ENCODE data around the gene COG7.
A peak's percentile ranks its signal among the peaks of the same experiment; 100 is the strongest.
"Not testable (repeated sequence)": the region's sequence is repeated elsewhere in the genome, so short reads cannot be mapped to it uniquely, and the experiment has no call there.

The COG7 gene

DNA sequence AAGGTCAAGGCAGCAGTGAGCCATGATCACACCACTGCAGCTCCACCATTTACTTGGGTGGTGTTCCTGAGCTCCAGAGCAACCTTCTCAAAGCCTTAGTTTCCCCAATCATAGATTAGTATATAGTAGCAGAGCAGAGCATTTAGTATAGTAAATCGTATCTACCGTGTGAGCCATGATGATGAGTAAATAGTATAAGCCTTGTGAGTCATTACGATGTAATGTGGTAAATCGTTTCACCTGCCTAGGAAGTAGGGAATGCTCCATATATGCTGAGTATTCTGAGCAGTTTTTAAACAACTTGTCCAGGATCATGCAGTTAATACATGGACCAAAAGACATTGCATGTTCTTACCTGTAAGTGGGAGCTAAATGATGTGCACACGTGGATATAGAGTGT lies 84.5 kb downstream of the COG7 start:
- Histone ChIP-seq H3K36me3 (no peaks in the 10 kb centered on the region), H4K20me1 (no peaks in the 10 kb centered on the region), H3K27ac (no peak overlapping the region), H3K9ac (no peak overlapping the region), H3K4me2 (no peak overlapping the region), H3K4me1 (peaks cover 26% of the 10 kb centered on the region), H3K27me3 (no peaks in the 10 kb centered on the region), H3K4me3 (no peak overlapping the region), H3K9me3 (no peaks in the 10 kb centered on the region)
- TF ChIP-seq Cebpa-rat (IDR thresholded peaks at IDR 0.05) = no peak

DNA sequence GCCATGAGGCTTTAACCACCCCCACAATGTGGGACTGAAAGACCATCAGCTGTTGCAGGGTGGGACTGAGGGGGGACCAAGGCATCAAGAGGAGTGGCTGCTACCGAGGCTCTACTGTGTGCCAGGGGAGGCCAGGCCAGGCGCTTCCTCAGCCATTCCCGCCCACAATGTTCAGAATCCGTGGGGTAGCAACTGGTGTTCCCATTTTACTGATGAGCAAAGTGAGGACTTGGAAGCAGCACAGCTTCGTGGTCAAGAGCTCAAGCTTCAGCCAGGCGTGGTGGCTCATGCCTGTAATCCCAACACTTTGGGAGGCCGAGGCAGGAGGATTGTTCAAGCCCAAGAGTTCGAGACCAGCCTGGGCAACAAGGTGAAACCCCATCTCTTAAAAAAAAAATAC lies 85.0 kb downstream of the COG7 start:
- peaks cover 26% of the 10 kb centered on the region for H3K4me1 ChIP-seq
- no peak for TF ChIP-seq Cebpa-rat (IDR thresholded peaks at IDR 0.05)
- H4K20me1 ChIP-seq = no peaks in the 10 kb centered on the region
- no peak overlapping the region for H3K27ac ChIP-seq
- no peak overlapping the region for H3K9ac ChIP-seq
- H3K4me2 ChIP-seq = no peak overlapping the region
- H3K36me3 ChIP-seq = no peaks in the 10 kb centered on the region
- no peaks in the 10 kb centered on the region for H3K9me3 ChIP-seq
- no peaks in the 10 kb centered on the region for H3K27me3 ChIP-seq
- H3K4me3 ChIP-seq = no peak overlapping the region

GRCh38 chr16:23367564-23367963 lies 85.4 kb downstream of the COG7 start:
- no peak overlapping the region for H3K9ac ChIP-seq
- H4K20me1 ChIP-seq = no peaks in the 10 kb centered on the region
- H3K4me3 ChIP-seq = no peak overlapping the region
- H3K4me2 ChIP-seq = no peak overlapping the region
- no peaks in the 10 kb centered on the region for H3K9me3 ChIP-seq
- no peak overlapping the region for H3K27ac ChIP-seq
- peaks cover 26% of the 10 kb centered on the region for H3K4me1 ChIP-seq
- H3K36me3 ChIP-seq = no peaks in the 10 kb centered on the region
- no peaks in the 10 kb centered on the region for H3K27me3 ChIP-seq
- TF ChIP-seq Cebpa-rat (IDR thresholded peaks at IDR 0.05) = no peak

DNA sequence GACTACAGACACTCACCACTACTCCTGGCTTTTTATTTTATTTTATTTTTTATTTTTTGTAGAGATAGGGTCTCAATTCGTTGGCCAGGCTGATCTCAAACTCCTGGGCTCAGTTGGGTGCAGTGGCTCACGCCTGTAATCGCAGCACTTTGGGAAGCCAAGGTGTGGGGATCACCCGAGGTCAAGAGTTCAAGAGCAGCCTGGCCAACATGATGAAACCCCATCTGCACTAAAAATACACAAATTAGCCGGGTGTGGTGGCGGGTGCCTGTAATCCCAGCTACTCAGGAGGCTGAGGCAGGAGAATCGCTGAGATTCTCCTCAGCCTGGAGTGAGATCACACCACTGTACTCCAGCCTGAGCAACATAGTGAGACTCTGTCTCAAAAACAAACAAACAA lies 86.6 kb downstream of the COG7 start:
- H3K27ac ChIP-seq, H3K4me3 ChIP-seq, H3K9ac ChIP-seq, H4K20me1 ChIP-seq, H3K4me2 ChIP-seq, H3K27me3 ChIP-seq, H3K36me3 ChIP-seq, H3K9me3 ChIP-seq: not testable (repeated sequence)
- H3K4me1 ChIP-seq = peaks cover 26% of the 10 kb centered on the region

DNA sequence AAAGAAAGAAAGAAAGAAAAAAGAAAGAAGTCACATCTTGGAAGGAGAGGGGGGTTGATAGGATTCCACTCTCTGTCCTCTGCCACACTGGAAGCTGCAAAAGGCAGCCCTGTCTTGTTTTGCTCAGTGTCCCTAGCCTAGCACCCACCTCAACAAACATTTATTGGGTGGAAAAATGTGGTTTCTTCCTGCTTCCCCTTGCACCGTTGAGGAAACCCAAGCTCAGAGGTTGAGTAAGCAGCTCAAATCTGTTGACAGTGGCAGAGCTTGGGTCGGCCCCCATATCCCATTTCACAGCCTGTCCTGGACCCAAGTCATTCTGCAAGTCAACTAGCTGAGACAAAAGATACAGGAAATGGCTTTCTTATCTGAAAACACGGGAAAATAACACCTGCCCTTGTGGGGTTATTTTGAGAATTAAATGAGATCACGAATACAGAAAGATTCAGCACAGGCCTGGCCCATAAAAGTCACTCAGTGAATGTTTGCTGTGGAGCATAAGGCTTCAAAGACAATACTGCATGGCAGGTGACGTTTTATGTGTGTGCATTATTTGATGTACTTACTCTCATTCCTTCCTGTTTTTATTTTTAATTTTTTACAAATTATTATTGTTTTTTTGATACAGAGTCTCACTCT lies 87.3 kb downstream of the COG7 start:
- H3K9ac ChIP-seq = no peak overlapping the region
- peak overlapping the region; percentile 48 for H3K4me2 ChIP-seq
- H3K27ac ChIP-seq = no peak overlapping the region; the same call in 1 of the 2 replicates
- H3K27me3 ChIP-seq = no peaks in the 10 kb centered on the region
- H3K9me3 ChIP-seq = no peaks in the 10 kb centered on the region
- no peaks in the 10 kb centered on the region for H3K36me3 ChIP-seq
- H3K4me1 ChIP-seq = peaks cover 26% of the 10 kb centered on the region
- no peaks in the 10 kb centered on the region for H4K20me1 ChIP-seq
- H3K4me3 ChIP-seq = no peak overlapping the region
- no peak for TF ChIP-seq Cebpa-rat (IDR thresholded peaks at IDR 0.05)

- Histone ChIP-seq H3K9me3 (no peaks in the 10 kb centered on the region), H3K36me3 (no peaks in the 10 kb centered on the region), H3K4me1 (peaks cover 16% of the 10 kb centered on the region), H3K27ac (no peak overlapping the region), H3K4me3 (no peak overlapping the region), H3K27me3 (no peaks in the 10 kb centered on the region), H3K4me2 (no peak overlapping the region), H4K20me1 (no peaks in the 10 kb centered on the region), H3K9ac (no peak overlapping the region)
- TF ChIP-seq Cebpa-rat (IDR thresholded peaks at IDR 0.05) = no peak
Measured at GRCh38 chr16:23362460-23363317, 90.3 kb downstream of the COG7 start.

DNA sequence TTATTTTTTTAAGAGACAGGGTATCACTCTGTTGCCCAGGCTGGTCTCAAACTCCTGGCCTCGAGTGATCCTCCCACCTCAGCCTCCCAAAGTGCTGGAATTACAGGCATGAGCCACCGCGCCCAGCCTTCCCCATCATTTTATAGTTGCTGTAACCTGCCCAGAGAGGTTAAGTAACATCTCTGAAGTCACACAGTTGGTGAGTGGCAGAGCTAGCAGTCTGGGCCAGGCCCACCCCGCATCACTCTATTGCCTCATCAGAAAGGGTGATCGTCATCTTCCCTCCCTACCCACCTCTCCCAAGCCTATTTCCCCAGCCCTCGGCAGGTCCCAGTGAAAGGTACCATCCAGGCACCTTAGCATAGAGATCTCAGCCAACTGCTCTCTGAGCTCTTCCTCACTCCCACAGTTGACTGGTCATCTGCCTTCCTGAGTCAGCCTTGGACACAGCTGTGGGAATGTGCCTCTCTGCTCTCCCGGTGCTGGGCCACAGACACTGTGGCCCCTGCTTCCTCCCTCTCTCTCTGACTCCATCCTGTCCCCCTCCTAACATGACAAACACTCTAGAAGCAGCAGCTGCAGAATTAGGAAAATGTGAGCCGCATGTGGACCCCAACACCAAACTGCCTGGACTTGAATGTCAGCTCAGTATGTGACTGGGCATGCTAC lies 93.8 kb downstream of the COG7 start:
- Histone ChIP-seq H3K27ac (no peak overlapping the region), H3K4me2 (no peak overlapping the region), H3K36me3 (no peaks in the 10 kb centered on the region), H4K20me1 (no peaks in the 10 kb centered on the region), H3K9me3 (no peaks in the 10 kb centered on the region), H3K4me3 (no peak overlapping the region), H3K4me1 (no peaks in the 10 kb centered on the region), H3K27me3 (no peaks in the 10 kb centered on the region), H3K9ac (no peak overlapping the region)
- TF ChIP-seq Cebpa-rat (IDR thresholded peaks at IDR 0.05) = no peak

DNA sequence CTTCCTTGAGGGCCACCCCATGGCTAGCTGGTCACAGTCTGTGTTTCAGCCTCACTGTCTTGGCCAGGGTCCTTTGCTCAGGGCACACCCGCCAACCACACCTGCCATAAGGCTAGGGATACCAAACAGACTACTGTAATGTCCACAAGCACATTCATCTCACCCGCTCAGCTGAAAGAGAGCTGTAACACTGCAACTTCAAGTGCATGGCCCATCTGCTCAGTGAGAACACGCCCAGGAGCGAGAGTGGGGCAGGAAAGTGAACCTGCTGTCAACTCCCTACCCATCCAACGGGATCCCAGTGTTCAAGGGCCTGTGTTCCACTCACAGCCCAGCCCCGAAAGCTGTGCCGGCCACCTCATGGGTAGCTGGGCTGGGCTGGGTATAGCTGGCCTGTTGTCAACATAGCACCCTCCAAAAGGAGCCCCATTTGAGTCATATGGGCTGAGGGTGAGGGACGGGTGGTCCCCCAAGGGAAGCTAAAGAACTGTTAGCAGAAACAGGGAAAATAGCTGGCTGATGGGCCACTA lies 95.2 kb downstream of the COG7 start:
- no peaks in the 10 kb centered on the region for H3K27me3 ChIP-seq
- no peaks in the 10 kb centered on the region for H3K9me3 ChIP-seq

DNA sequence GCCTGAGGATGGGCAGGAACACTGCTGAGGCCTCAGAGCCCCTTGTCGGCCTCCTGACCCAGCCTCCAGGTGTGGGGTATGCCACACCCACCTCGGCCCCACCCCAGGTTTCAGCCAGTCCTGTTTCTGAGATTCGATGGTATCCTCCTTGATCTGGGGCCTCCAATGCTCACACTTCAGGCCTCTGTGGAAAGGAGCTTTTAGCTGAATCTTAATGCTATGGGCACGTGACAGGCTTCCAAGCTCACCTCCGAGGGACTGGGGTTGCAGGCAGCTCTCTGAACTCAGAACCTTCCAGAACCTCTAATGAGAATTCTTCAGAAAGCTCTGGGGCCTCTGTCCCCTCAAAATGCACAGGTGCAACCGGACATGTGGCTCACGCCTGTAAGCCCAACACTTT lies 96.0 kb downstream of the COG7 start:
- Histone ChIP-seq H3K4me3 (no peak overlapping the region), H3K27me3 (no peaks in the 10 kb centered on the region), H3K9me3 (no peaks in the 10 kb centered on the region), H3K36me3 (no peaks in the 10 kb centered on the region), H4K20me1 (no peaks in the 10 kb centered on the region), H3K4me1 (no peaks in the 10 kb centered on the region), H3K9ac (no peak overlapping the region), H3K4me2 (no peak overlapping the region), H3K27ac (no peak overlapping the region)
- no peak for TF ChIP-seq Cebpa-rat (IDR thresholded peaks at IDR 0.05)

More for the DNA sequence above, 95.2 kb downstream of the COG7 start:
- Histone ChIP-seq H3K4me1 (no peaks in the 10 kb centered on the region), H3K4me2 (no peak overlapping the region), H3K27ac (no peak overlapping the region), H3K36me3 (no peaks in the 10 kb centered on the region), H4K20me1 (no peaks in the 10 kb centered on the region), H3K9ac (no peak overlapping the region), H3K4me3 (no peak overlapping the region)
- no peak for TF ChIP-seq Cebpa-rat (IDR thresholded peaks at IDR 0.05)
